Posterior cingulate gyrus (tissue), 11 donors: ENCODE results near the gene PLD1.
"Not testable (repeated sequence)": the region's sequence is repeated elsewhere in the genome, so short reads cannot be mapped to it uniquely, and the experiment has no call there.

Source experiments
- DNase-seq, 10 donors: peaks; one replicate each; pipeline versions ENCODE4 v3.0.0 to v3.0.0-alpha.2; 2020 to 2021; ENCODE audit warnings: mixed read lengths in 3 of 10
- intact Hi-C: fragments of 100-400 bp; cut with DNase I; formaldehyde crosslinking; loops from one replicate; pipeline ENCODE4 v1.15.1; 2023

Gene PLD1

DNA sequence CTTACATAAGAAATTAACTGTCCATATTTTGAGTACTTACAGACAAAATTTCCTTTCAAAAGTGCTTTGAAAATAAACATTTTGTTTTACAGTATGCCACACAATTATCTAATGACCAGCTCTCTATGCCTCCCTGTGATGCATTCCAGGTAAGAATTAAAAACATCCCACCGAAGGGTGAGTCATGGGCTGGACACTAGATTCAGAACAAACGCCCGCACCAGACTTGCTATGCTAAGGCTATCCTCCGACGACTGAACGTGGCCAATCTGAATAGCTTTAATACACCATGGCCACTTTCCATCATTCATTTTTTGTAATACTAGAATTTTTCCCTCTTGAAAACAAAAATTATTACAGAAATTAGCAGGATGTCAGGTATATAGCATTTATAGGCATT lies 210.3 kb downstream of the PLD1 start:
- DNase-seq: no peak
- intact Hi-C loops: no loop called here

- no peak for DNase-seq
- intact Hi-C loops: no loop called here
Observed at GRCh38 chr3:171598990-171599389, 211.3 kb downstream of the PLD1 start.

- DNase-seq: no peak
- intact Hi-C loops: no loop called here
Observed at GRCh38 chr3:171592786-171593185, 217.5 kb downstream of the PLD1 start.

GRCh38 chr3:171591070-171591469 lies 219.2 kb downstream of the PLD1 start:
- intact Hi-C loops: no loop called here
- no peak for DNase-seq

- intact Hi-C loops: no loop called here
- DNase-seq: no peak
Observed at GRCh38 chr3:171586274-171586673, 224.0 kb downstream of the PLD1 start.

GRCh38 chr3:171585039-171585438 lies 225.2 kb downstream of the PLD1 start:
- intact Hi-C loops: no loop called here
- no peak for DNase-seq

GRCh38 chr3:171584100-171584499 lies 226.2 kb downstream of the PLD1 start:
- intact Hi-C loops: no loop called here
- DNase-seq: no peak

DNA sequence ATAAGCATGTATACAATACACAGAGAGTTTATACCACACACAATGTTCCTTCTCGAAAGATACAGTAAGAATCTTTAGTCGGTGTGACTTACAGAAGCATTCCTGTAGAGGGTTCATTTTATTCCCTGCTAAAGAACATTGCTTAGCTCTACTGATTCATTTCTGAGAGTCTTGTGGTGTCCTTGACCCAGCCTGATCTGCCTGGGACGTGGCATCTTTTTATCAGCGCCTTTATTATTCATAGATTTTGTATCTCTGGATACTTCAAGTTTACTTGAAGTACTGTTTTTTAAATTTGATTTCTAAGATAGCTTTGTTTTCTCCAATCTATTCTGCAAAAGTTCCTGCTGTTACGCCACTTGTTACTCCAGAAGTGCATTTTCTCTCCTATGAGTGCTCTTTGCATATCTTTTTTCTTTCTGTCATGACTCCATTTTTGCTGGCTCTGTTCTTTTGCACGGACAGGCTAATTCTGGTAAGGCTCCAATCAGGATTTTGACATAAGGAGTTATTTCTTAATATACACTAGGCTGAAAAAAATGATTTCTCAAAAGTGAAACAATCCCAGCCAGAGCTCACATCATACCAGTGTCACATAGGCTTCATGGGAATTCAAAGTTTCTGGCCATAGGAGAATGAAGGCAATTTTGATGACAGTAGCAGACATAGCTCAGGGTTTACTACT lies 235.6 kb downstream of the PLD1 start:
- DNase-seq: no peak
- intact Hi-C loops: no loop called here

DNA sequence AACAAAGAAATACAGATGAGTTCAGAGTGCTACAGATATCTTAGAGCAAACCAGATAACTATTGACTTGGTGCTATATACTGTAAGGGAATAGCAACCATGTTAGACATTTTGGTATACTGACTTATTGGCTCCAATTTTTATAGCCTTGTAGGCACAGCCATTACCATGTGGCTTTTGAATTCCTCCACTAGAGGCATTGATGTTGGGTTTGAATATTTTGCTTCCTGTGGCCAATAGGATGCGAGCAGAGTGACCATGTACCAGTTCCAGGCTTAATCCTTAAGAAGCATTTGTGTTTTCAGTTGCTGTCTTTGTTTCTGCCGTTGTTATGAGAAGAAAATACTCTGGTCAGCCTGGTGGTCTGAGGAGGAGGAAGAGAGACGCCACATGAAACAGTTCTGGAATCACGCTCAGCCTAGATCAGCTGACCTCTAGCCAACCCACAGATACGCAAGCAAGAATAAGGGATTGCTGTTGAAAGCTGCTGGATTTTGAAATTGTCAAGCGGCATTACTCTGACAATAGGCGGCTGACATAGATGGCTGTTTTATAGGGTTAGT lies 240.6 kb downstream of the PLD1 start:
- no peak for DNase-seq
- intact Hi-C loops: loop anchor here (5.0 to 10.0 kb wide), 2 partner anchors 105 to 522 kb away; partner anchors contain the start of gene TNIK

DNA sequence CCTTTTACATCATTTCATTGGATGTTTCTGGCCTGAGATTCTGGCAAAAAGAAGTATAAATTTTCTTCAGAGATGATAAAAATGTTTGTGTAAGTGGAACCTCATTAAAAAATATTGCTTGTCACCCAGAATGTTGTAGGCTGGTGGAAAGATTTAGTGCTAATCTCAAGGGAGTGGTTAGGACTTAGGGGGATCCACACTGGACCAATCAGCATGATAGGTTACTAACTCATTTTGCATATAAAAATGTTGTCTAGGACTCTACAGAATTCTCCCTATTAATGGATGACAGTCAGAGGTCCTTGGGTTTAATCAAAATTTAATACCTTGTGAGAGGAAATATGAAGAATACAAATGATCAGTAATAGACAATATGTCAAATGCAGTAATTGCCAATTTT lies 241.5 kb downstream of the PLD1 start:
- DNase-seq: no peak
- intact Hi-C loops: loop anchor here (5.0 to 10.0 kb wide), 2 partner anchors 104 to 521 kb away; partner anchors contain the start of gene TNIK

DNA sequence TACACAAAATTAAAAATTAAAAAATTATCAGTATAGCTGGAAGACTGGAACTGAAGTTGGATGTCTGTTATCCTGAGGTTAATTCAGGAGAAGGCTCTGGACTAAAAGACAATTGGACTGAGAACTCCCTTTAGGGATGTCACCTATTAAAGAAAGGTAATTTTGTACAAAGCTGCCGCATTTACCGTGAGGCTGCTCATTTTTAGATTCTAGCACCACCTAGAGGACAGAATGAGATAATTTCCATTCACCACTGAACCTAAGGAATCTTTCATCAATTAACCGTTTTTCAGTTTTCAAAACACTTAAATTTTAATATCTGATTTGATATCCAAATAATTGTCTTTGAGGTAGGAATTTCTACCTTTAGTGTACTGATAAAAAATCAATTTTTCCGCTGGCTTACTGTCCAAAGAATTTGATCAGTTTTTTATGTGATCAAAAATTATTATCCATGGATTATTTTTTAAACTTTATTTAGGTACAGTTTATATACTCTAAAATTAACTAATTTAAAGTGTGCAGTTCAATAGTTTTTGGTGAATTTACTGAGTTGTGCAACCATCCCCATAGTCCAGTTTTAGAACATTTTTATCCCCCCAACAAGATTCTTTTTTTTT lies 243.4 kb downstream of the PLD1 start:
- intact Hi-C loops: loop anchor here (1.0 to 10.0 kb wide), 4 partner anchors 102 to 606 kb away; partner anchors contain the start of gene TNIK
- DNase-seq: no peak

DNA sequence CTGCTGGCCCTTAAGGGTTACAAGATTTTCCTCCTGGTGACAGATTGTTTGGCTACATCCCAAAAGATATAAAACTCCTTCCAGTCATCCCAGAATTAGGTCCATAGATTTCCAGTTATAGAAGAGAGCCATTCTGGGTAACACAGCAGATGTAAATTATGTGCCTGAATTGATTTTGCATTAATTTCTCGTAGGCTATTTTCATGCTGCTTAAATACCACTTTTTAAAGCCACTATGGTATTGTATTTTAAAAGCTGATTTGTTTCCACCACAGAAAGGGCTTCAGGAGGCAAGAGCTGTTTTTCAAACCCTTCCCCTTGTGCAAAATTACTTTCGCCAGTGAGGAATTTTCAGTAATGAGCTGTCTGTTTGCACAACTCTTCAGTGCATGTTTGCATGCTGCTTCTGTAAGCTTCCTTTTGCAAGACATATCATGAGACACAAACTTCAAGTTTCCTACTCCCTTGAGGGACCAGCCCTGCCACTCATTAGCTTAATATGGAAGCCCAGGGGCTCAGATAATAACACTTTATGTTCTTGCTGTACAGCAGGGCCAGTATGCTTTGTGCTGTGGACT lies 244.7 kb downstream of the PLD1 start:
- no peak for DNase-seq
- intact Hi-C loops: loop anchor here (1.0 to 10.0 kb wide), 4 partner anchors 101 to 604 kb away; partner anchors contain the start of gene TNIK

DNA sequence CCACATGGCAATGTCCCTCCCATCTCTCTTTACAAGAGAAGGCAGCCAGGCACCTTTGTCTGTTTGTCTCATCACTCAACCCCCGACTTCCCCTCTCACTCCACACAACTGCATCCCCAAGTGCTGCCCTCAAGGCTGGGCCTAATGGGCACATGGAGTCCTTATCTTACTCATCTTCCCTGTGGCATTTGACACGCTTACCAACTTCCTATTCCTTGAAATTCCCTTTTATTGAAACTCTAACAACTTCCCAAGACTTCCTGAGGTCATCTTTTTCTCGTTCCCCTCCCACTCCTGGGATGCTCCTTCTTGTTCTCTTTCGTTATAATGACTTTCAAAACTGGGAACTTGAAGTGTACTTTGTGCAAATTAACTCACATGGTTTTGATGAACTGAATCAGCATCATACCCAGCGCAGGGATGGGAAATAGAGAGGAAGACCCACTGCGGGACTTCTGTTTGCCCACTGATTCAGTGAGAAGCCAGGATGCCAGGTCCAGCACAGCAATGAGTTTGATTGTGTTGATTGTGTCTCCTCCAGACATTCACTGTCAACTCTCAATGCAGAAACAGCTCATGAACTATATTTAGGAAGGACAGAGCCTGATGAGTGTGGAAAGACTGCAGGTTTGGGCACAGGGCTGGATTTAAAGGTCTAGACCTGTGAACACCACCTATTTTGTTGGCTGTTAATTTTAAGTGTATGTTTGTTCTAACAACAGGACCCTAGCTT lies 245.4 kb downstream of the PLD1 start:
- intact Hi-C loops: loop anchor here (5.0 to 10.0 kb wide), 2 partner anchors 100 to 518 kb away; partner anchors contain the start of gene TNIK
- no peak for DNase-seq

- no peak for DNase-seq
- intact Hi-C loops: loop anchor here (10.0 kb wide), 1 partner anchor 98 kb away; the partner anchor contains the start of gene TNIK
Observed at GRCh38 chr3:171563298-171563697, 247.0 kb downstream of the PLD1 start.

GRCh38 chr3:171562459-171562858 lies 247.8 kb downstream of the PLD1 start:
- not testable (repeated sequence) for DNase-seq
- intact Hi-C loops: loop anchor here (10.0 kb wide), 1 partner anchor 98 kb away; the partner anchor contains the start of gene TNIK

- DNase-seq: no peak
- intact Hi-C loops: loop anchor here (10.0 kb wide), 1 partner anchor 97 kb away; the partner anchor contains the start of gene TNIK
Observed at GRCh38 chr3:171561596-171562323, 248.5 kb downstream of the PLD1 start.

DNA sequence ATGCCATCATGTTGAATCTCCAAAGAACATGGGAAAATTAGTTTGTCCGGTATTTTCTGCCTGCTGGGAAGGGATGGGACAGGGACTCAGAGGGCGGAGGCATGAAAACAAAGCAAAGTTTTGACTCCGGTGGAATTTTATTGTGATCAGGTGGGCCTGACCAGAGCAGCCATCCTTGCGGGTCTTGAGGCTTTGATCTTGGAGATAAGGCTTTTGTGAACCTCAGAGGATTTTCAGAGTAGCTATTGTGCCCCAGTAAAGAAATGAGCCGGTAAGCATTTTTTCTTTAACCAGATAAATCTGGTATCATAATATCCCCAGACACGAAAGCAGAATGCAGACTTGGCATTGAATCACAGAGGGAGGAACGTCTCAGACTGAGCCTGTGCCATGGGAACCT lies 250.7 kb downstream of the PLD1 start:
- no peak for DNase-seq
- intact Hi-C loops: no loop called here

DNA sequence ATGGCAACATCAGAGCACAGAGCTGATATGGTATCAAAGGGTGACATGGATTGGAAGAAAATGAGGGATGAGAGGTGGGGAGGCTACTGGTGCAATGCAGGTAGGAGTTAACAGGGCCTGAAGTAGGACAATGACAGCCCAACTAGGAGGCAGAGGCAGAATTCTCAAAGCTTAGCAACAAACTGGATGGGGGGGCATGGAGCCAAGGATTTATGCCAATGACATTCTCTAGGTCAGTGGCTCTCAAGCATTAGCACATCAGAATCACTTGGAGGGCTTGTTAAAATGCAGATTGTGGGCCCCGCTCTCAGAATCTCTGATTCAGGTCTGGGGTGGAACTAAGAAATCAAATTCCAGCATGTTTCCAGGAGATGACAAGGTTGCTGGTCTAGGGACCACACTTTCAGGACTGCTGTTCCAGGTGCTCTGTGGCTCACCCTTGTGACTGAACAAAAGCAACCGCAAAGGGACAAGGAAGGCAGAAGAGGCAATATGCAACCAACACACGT lies 252.0 kb downstream of the PLD1 start:
- intact Hi-C loops: no loop called here
- DNase-seq: no peak

DNA sequence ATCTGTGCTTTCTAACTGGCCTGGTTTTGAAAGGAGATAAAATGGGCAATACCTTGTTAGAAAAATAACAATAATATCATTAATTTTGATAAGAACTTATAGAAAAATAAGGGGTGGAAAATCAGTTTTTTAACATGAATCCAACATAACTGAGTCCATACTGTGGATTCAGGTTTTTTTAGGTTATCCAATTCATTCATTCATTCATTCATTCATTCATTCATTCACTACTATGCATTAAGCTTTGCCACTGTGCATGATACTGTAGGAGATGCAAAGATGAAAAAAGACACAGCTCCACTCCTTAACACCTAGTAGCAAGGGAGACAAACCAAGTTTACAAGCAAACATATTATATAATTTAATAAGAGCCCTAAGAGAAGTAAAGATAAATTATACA lies 253.1 kb downstream of the PLD1 start:
- intact Hi-C loops: no loop called here
- no peak for DNase-seq
